Measurements from ENCODE around the gene SLC17A4. TPM values are rescaled to one million over a fixed set of nuclear protein-coding genes. Genes with fewer than 3 reads are reported as not detected.

SLC17A4 gene
- total and polyA plus RNA-seq, 11 donors, result 0.04 TPM; not detected in 10

- intact Hi-C loops (cut with DNase I), result loop anchor here in 6 of 10 donors (5.0 to 10.0 kb wide), 5 partner anchors 105 to 217 kb away; no protein-coding TSS in a partner anchor
- H3K4me3 ChIP-seq, result no peak overlapping the region
- TF ChIP-seq POLR2A (IDR thresholded peaks at IDR 0.05), result no peak
- TF ChIP-seq, protein P1, sequence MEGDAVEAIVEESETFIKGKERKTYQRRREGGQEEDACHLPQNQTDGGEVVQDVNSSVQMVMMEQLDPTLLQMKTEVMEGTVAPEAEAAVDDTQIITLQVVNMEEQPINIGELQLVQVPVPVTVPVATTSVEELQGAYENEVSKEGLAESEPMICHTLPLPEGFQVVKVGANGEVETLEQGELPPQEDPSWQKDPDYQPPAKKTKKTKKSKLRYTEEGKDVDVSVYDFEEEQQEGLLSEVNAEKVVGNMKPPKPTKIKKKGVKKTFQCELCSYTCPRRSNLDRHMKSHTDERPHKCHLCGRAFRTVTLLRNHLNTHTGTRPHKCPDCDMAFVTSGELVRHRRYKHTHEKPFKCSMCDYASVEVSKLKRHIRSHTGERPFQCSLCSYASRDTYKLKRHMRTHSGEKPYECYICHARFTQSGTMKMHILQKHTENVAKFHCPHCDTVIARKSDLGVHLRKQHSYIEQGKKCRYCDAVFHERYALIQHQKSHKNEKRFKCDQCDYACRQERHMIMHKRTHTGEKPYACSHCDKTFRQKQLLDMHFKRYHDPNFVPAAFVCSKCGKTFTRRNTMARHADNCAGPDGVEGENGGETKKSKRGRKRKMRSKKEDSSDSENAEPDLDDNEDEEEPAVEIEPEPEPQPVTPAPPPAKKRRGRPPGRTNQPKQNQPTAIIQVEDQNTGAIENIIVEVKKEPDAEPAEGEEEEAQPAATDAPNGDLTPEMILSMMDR (IDR thresholded peaks at IDR 0.05), result no peak
These were observed 32.9 kb downstream of the SLC17A4 start for GRCh38 chr6:25787428-25787827.

DNA sequence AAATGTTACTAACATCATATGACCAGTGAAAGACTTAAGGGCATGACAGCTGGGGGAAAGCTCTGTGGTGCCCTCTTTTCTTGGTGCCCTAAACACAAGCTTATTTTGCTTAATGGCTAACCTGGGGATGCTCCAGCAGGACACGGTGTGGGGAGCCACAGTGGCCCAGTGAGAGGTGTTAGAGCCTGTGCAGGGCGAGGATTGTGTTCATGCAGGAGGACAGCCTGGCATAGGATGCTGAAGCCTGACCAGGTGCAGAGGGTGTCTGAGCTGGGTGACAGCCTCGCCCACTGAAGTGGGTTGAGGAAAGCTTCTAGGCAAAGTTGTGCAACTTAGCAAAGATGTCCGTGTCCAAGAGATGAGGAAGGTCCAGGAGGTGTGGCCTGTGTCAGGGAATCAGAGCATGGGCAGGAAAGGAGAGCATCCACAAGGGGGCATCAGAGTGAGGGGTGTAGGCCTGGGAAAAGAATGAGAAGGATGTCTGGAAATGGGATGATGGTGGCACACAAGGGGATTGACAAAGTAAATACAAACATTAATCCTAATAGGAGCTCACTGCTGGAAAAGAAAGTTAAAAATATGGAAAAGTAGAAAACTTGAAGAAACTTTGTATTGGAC is 33.9 kb downstream of the SLC17A4 start:
- peak in 2 of 4 donors; percentile 36 to 39 for ATAC-seq
- H3K4me3 ChIP-seq, result no peak overlapping the region
- no peak overlapping the region for H3K27ac ChIP-seq
- H3K27me3 ChIP-seq, result no peaks in the 10 kb centered on the region
- no peaks in the 10 kb centered on the region for H3K4me1 ChIP-seq
- H3K9me3 ChIP-seq, result no peaks in the 10 kb centered on the region
- WGBS, 4 donors, result 64 to 70% (median 66%) methylated on average over 4 of the region's 4 CpGs
- no peaks in the 10 kb centered on the region for H3K36me3 ChIP-seq
- intact Hi-C loops (cut with DNase I), result loop anchor here in 6 of 10 donors (5.0 to 10.0 kb wide), 5 partner anchors 104 to 216 kb away; no protein-coding TSS in a partner anchor
- DNase-seq, result peak in 2 of 5 donors; percentile 21 to 26
- no peak for TF ChIP-seq POLR2A (IDR thresholded peaks at IDR 0.05)
- TF ChIP-seq, protein P1 (IDR thresholded peaks at IDR 0.05), result peak in 10 of 12 donors; percentile 22 to 46 (median 38)

More at GRCh38 chr6:25787428-25787827, 32.9 kb downstream of the SLC17A4 start:
- Histone ChIP-seq H3K36me3 (no peaks in the 10 kb centered on the region), H3K4me1 (no peaks in the 10 kb centered on the region), H3K27ac (no peak overlapping the region), H3K27me3 (no peaks in the 10 kb centered on the region), H3K9me3 (no peaks in the 10 kb centered on the region)
- no peak for ATAC-seq
- no peak for DNase-seq
- WGBS, 4 donors, result 41 to 53% (median 45%) methylated on average over 2 of the region's 2 CpGs

DNA sequence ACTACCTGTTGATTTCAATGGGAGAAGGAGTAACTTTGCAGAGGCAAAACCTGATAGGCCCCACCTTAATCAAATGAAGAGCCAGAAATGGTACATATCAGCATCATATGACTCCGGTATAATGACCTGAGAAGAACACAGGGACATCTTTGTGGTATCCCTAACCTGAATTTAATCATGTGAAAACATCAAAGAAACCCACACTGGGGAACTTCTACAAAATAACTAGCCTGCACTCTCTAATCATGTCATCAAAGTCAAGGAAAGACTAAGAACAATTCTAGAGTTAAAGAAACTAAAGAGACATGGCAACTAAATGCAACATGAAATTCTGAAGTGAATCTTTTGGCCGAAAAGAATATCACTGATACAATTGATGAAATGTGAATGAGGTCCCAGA is 34.9 kb downstream of the SLC17A4 start:
- Histone ChIP-seq H3K9me3 (no peaks in the 10 kb centered on the region), H3K4me1 (no peaks in the 10 kb centered on the region), H3K4me3 (no peak overlapping the region), H3K27ac (no peak overlapping the region), H3K27me3 (peaks cover 0 to 4% (median 0%) of the 10 kb centered on the region in 9 donors), H3K36me3 (no peaks in the 10 kb centered on the region)
- intact Hi-C loops (cut with DNase I), result loop anchor here in 6 of 10 donors (5.0 to 10.0 kb wide), 5 partner anchors 103 to 215 kb away; no protein-coding TSS in a partner anchor
- DNase-seq (no peak), ATAC-seq (no peak)
- TF ChIP-seq POLR2A (IDR thresholded peaks at IDR 0.05), result no peak
- TF ChIP-seq, protein P1 (IDR thresholded peaks at IDR 0.05), result no peak
- WGBS, 4 donors, result 72 to 87% (median 84%) methylated on average over 2 of the region's 2 CpGs

DNA sequence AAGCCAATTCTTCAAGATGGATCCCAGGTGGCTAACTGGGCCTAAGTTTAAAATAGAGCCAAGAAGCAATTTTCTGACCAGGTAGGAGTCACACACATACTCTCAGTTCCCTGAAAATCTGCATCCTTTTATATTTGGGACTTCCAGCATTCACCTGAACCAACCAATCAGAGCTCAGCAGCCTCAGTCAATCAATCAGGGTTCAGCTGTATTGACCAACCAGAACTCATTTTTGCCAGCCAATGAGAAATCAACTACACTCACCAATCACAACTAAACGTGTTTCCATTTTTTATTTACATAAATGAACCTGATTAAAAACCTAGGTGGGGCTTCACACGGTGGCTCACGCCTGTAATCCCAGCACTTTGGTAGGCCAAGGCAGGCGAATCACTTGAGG is 37.5 kb downstream of the SLC17A4 start:
- no peak for DNase-seq
- intact Hi-C loops (cut with DNase I), result loop anchor here in 1 of 10 donors (10.0 kb wide), 1 partner anchor 93 kb away; no protein-coding TSS in a partner anchor
- Histone ChIP-seq H3K27ac (no peak overlapping the region), H3K27me3 (peaks cover 0 to 11% (median 0%) of the 10 kb centered on the region in 9 donors), H3K36me3 (no peaks in the 10 kb centered on the region), H3K4me1 (no peaks in the 10 kb centered on the region), H3K9me3 (no peaks in the 10 kb centered on the region), H3K4me3 (no peak overlapping the region)
- 81 to 88% (median 83%) methylated on average over 4 of the region's 4 CpGs for WGBS, 4 donors
- no peak for ATAC-seq
- TF ChIP-seq, protein P1 (IDR thresholded peaks at IDR 0.05), result no peak
- TF ChIP-seq POLR2A (IDR thresholded peaks at IDR 0.05), result no peak
